T-helper 1 cell treated with Interleukin-12 subunit alpha and Interleukin-12 subunit beta and Interleukin-4 antibody, amounts not matched to agents 30 ng/mL and 1 ng/mL, for 36 hours (primary cell): ENCODE results near the gene PSMA2. TPM values are rescaled to one million over a fixed set of nuclear protein-coding genes. Genes with fewer than 3 reads are reported as not detected.

Experiments
- intact Hi-C: fragments of 100-400 bp; cut with micrococcal nuclease; formaldehyde crosslinking; loops from one replicate; pipeline ENCODE4 v1.15.1; 2024
- total RNA-seq: library from RNA; stranded (reverse); gene quantifications from 2 replicates; pipeline ENCODE4 v1.2.3, GENCODE V29; 2022

PSMA2 gene
- 139 and 145 TPM in 2 replicates for total RNA-seq

- intact Hi-C loops = loop anchor here (1.0 to 5.0 kb wide), 14 partner anchors 20 to 1915 kb away; partner anchors contain the start of genes BLVRA, C7orf25, COA1 and MRPS24
Measured at GRCh38 chr7:42931834-42932651, at the start of gene PSMA2, which contains the start of gene MRPL32. Gene PSMA2 (minus strand): TSS chr7:42932174. CDS start chr7:42932158, 16 bp downstream. Gene MRPL32 (plus strand): TSS chr7:42932376. CDS start chr7:42932387, 11 bp downstream.

GRCh38 chr7:42981601-42982000, 49.6 kb upstream of the PSMA2 start:
- intact Hi-C loops = no loop called here

GRCh38 chr7:42980514-42980913, 48.5 kb upstream of the PSMA2 start:
- intact Hi-C loops = no loop called here

- intact Hi-C loops = no loop called here
Measured at GRCh38 chr7:42980084-42980483, 48.1 kb upstream of the PSMA2 start.

- intact Hi-C loops = no loop called here
Measured at GRCh38 chr7:42978496-42978895, 46.5 kb upstream of the PSMA2 start.

GRCh38 chr7:42976371-42976770, 44.4 kb upstream of the PSMA2 start:
- intact Hi-C loops = no loop called here

- intact Hi-C loops = no loop called here
Measured at GRCh38 chr7:42972699-42973500, 40.9 kb upstream of the PSMA2 start.

- intact Hi-C loops = no loop called here
Measured at GRCh38 chr7:42967391-42967790, 35.4 kb upstream of the PSMA2 start.

GRCh38 chr7:42964849-42965805, 33.2 kb upstream of the PSMA2 start:
- intact Hi-C loops = loop anchor here (2.0 kb wide), 1 partner anchor 18 kb away; no protein-coding TSS in a partner anchor

GRCh38 chr7:42964293-42964692, 32.3 kb upstream of the PSMA2 start:
- intact Hi-C loops = loop anchor here (2.0 kb wide), 1 partner anchor 17 kb away; no protein-coding TSS in a partner anchor

- intact Hi-C loops = no loop called here
Measured at GRCh38 chr7:42961170-42961569, 29.2 kb upstream of the PSMA2 start.

- intact Hi-C loops = no loop called here
Measured at GRCh38 chr7:42960762-42961161, 28.8 kb upstream of the PSMA2 start.

- intact Hi-C loops = no loop called here
Measured at GRCh38 chr7:42959549-42959948, 27.6 kb upstream of the PSMA2 start.

GRCh38 chr7:42956062-42956461, 24.1 kb upstream of the PSMA2 start:
- intact Hi-C loops = no loop called here

GRCh38 chr7:42953994-42954393, 22.0 kb upstream of the PSMA2 start:
- intact Hi-C loops = no loop called here

GRCh38 chr7:42952328-42952727, 20.4 kb upstream of the PSMA2 start:
- intact Hi-C loops = no loop called here

GRCh38 chr7:42950417-42950816, 18.4 kb upstream of the PSMA2 start:
- intact Hi-C loops = no loop called here

GRCh38 chr7:42947521-42947920, 15.5 kb upstream of the PSMA2 start:
- intact Hi-C loops = loop anchor here (2.0 kb wide), 1 partner anchor 17 kb away; no protein-coding TSS in a partner anchor

GRCh38 chr7:42946627-42946950, 14.6 kb upstream of the PSMA2 start:
- intact Hi-C loops = loop anchor here (2.0 kb wide), 1 partner anchor 18 kb away; no protein-coding TSS in a partner anchor

- intact Hi-C loops = loop anchor here (2.0 kb wide), 1 partner anchor 19 kb away; no protein-coding TSS in a partner anchor
Measured at GRCh38 chr7:42945821-42946626, 14.1 kb upstream of the PSMA2 start.
